H1 (cell line): Measurements from ENCODE around the gene CCBE1.

Source experiments
- RAD21 ChIP-seq, 2 experiments: IDR thresholded peaks in 1 of 2; conservative IDR thresholded peaks in 1 of 2; 2 replicates each; pipeline ENCODE4 v1.6.1; 2011; ENCODE audit warnings: low read depth in 2 of 2, low read length in 2 of 2, improper control_type of control experiment in 1 of 2, inconsistent platforms in 1 of 2, mild to moderate bottlenecking in 1 of 2, moderate library complexity in 1 of 2
- ZNF274 ChIP-seq: IDR thresholded peaks from 2 replicates; pipeline ENCODE4 v1.7.0; 2012; ENCODE audit warnings: low read length, borderline replicate concordance; ENCODE audit errors: extremely low read depth
- TF ChIP-seq, protein P1 (sequence below): IDR thresholded peaks from 2 replicates; pipeline ENCODE4 v1.6.1; 2012; ENCODE audit warnings: inconsistent platforms
- TF ChIP-seq, protein P2 (sequence below), 3 experiments: IDR thresholded peaks; 1 replicate in 2 of 3; 2 replicates in 1 of 3; pipeline versions ENCODE4 v1.5.1 to v1.6.1; 2011; ENCODE audit warnings: low read length in 3 of 3, mild to moderate bottlenecking in 3 of 3, inconsistent platforms in 2 of 3, low read depth in 1 of 3, moderate library complexity in 1 of 3; ENCODE audit not compliant: insufficient read depth in 1 of 3; ENCODE audit errors: control extremely low read depth in 1 of 3
- TF ChIP-seq, protein P3 (sequence below): IDR thresholded peaks from 2 replicates; pipeline ENCODE4 v1.6.1; 2012; ENCODE audit warnings: low read length, inconsistent platforms

DNA sequence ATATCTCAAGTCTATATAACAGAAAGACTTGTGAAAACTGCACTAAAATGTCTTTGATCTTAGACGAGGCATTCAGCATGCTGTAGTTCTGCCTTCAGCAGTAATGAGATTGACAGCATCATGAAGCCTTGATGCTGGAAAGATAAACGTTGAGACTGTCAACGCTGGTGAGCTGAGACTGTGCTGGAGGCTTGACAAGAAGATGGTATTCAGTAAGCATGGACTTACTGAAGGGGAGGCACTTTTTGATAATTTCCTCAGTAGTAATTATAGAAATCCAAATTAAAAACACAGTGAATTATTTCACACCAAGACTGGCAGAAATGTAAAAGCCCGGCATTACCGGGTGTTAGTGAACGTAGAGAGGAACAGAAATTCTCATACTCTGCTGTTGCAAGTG, 162.2 kb downstream of the CCBE1 start:
- TF ChIP-seq ZNF274 = no peak
- TF ChIP-seq, protein P1, sequence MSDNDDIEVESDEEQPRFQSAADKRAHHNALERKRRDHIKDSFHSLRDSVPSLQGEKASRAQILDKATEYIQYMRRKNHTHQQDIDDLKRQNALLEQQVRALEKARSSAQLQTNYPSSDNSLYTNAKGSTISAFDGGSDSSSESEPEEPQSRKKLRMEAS = no peak
- TF ChIP-seq, protein P2, sequence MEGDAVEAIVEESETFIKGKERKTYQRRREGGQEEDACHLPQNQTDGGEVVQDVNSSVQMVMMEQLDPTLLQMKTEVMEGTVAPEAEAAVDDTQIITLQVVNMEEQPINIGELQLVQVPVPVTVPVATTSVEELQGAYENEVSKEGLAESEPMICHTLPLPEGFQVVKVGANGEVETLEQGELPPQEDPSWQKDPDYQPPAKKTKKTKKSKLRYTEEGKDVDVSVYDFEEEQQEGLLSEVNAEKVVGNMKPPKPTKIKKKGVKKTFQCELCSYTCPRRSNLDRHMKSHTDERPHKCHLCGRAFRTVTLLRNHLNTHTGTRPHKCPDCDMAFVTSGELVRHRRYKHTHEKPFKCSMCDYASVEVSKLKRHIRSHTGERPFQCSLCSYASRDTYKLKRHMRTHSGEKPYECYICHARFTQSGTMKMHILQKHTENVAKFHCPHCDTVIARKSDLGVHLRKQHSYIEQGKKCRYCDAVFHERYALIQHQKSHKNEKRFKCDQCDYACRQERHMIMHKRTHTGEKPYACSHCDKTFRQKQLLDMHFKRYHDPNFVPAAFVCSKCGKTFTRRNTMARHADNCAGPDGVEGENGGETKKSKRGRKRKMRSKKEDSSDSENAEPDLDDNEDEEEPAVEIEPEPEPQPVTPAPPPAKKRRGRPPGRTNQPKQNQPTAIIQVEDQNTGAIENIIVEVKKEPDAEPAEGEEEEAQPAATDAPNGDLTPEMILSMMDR (IDR thresholded peaks at IDR 0.05; ENCODE audit: control extremely low read depth in 1 of 3, insufficient read depth in 1 of 3, low read depth in 1 of 3, low read length in 3 of 3) = no peak
- no peak for TF ChIP-seq RAD21 (IDR thresholded peaks at IDR 0.05 in 1 of 2, conservative IDR thresholded peaks at IDR 0.05 in 1 of 2; ENCODE audit: low read depth in 2 of 2, low read length in 2 of 2)
- TF ChIP-seq, protein P3, sequence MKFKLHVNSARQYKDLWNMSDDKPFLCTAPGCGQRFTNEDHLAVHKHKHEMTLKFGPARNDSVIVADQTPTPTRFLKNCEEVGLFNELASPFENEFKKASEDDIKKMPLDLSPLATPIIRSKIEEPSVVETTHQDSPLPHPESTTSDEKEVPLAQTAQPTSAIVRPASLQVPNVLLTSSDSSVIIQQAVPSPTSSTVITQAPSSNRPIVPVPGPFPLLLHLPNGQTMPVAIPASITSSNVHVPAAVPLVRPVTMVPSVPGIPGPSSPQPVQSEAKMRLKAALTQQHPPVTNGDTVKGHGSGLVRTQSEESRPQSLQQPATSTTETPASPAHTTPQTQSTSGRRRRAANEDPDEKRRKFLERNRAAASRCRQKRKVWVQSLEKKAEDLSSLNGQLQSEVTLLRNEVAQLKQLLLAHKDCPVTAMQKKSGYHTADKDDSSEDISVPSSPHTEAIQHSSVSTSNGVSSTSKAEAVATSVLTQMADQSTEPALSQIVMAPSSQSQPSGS = no peak
